Sigmoid colon (tissue), 4 donors: ENCODE results near the gene RNF207.

Experiments
- POLR2A ChIP-seq, 2 donors: fragments of 450-650 bp; IDR thresholded peaks; one replicate each; pipeline ENCODE4 v1.6.1; 2016; ENCODE audit warnings: antibody characterized with exemption in 2 of 2, mild to moderate bottlenecking in 2 of 2, moderate library complexity in 2 of 2
- POLR2AphosphoS5 ChIP-seq, 4 donors: sonication (generic); formaldehyde crosslinking; IDR thresholded peaks; one replicate each; pipeline ENCODE4 v1.6.1; 2017; ENCODE audit warnings: antibody characterized with exemption in 4 of 4
- TF ChIP-seq, protein P1 (sequence below), 4 experiments: fragments of 450-650 bp in 3 of 4; fragments of 200-600 bp in 1 of 4; IDR thresholded peaks; one replicate each; pipeline ENCODE4 v1.5.1; 2016 to 2019; ENCODE audit warnings: antibody characterized with exemption in 4 of 4, mild to moderate bottlenecking in 3 of 4, moderate library complexity in 2 of 4

DNA sequence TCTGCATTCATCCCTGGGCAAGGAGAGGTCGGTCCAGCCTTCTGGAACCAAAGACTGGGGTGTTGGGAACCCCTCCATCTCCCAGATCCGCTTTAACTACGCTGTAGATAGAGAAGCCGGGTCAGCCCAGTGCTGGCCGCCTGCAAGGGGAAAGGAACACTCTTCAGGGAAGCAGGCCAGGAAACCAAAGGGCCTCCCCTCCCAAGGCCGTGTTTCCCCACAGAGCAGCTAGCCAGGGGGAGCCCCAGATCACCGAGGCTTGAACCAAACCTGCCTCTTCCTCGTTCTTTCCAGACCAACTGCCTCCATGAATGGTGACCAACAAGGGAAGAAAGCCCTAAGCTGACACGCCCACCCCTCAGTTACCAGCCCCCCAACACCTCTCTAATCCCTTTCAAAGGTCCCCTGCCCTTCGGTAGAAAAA is 24.6 kb upstream of the RNF207 start:
- TF ChIP-seq, protein P1, sequence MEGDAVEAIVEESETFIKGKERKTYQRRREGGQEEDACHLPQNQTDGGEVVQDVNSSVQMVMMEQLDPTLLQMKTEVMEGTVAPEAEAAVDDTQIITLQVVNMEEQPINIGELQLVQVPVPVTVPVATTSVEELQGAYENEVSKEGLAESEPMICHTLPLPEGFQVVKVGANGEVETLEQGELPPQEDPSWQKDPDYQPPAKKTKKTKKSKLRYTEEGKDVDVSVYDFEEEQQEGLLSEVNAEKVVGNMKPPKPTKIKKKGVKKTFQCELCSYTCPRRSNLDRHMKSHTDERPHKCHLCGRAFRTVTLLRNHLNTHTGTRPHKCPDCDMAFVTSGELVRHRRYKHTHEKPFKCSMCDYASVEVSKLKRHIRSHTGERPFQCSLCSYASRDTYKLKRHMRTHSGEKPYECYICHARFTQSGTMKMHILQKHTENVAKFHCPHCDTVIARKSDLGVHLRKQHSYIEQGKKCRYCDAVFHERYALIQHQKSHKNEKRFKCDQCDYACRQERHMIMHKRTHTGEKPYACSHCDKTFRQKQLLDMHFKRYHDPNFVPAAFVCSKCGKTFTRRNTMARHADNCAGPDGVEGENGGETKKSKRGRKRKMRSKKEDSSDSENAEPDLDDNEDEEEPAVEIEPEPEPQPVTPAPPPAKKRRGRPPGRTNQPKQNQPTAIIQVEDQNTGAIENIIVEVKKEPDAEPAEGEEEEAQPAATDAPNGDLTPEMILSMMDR (IDR thresholded peaks at IDR 0.05) = no peak
- TF ChIP-seq POLR2AphosphoS5 (IDR thresholded peaks at IDR 0.05) = no peak
- no peak for TF ChIP-seq POLR2A (IDR thresholded peaks at IDR 0.05)
